ENCODE results near the gene PSMB9. TPM values are rescaled to one million over a fixed set of nuclear protein-coding genes. Genes with fewer than 3 reads are reported as not detected.

PSMB9 gene
- total and polyA plus RNA-seq, 4 donors = 14.4 to 183 (median 61.9) TPM

DNA sequence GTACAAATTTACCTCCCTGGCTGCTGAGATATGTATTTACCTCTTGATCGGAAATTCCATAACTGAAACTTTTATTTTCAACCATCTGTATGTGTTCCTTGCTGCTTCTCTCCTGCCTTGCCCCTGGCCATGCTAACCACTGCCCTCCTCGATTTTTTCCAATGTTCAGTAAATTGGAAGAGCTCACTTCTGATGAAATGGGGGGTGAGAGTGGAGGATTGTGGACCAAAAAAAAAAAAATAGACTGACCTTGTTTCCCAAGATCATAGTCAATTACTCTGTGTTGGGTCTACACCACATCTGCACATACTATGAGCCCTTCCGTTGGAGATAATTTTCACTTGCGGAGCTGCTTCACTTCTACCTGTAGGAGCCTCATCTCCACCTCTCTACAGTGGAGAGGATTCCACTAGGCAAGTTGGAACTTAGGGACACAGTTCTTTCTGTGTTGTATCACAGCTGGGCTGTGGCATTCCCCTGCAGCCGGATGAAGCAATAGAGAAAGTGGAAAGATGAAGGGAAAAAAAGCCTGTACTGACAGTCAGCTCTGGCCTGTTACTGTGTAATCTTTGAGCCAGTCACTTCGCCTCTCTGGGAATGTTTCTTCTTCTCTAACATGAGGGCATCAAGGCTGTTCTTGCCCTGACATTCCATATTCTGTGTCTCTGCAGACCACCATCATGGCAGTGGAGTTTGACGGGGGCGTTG lies 1.6 kb downstream of the PSMB9 start:
- H3K4me1 ChIP-seq (ENCODE audit: control insufficient read depth in 5 of 5, insufficient read depth in 5 of 5, low read length in 5 of 5) = peaks cover 0 to 20% (median 4%) of the 10 kb centered on the region in 5 donors
- TF ChIP-seq, protein P1, sequence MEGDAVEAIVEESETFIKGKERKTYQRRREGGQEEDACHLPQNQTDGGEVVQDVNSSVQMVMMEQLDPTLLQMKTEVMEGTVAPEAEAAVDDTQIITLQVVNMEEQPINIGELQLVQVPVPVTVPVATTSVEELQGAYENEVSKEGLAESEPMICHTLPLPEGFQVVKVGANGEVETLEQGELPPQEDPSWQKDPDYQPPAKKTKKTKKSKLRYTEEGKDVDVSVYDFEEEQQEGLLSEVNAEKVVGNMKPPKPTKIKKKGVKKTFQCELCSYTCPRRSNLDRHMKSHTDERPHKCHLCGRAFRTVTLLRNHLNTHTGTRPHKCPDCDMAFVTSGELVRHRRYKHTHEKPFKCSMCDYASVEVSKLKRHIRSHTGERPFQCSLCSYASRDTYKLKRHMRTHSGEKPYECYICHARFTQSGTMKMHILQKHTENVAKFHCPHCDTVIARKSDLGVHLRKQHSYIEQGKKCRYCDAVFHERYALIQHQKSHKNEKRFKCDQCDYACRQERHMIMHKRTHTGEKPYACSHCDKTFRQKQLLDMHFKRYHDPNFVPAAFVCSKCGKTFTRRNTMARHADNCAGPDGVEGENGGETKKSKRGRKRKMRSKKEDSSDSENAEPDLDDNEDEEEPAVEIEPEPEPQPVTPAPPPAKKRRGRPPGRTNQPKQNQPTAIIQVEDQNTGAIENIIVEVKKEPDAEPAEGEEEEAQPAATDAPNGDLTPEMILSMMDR (IDR thresholded peaks at IDR 0.05; ENCODE audit: control extremely low read depth, extremely low read depth) = no peak
- peaks cover 0 to 27% (median 0%) of the 10 kb centered on the region in 3 donors for H3K27me3 ChIP-seq (ENCODE audit: control insufficient read depth in 3 of 3, insufficient read depth in 3 of 3, low read length in 2 of 3)
- H3K9me3 ChIP-seq (ENCODE audit: control insufficient read depth in 4 of 4, insufficient read depth in 3 of 4, low read length in 3 of 4) = no peaks in the 10 kb centered on the region
- H3K9ac ChIP-seq (ENCODE audit: insufficient read depth in 1 of 2, low read length in 2 of 2) = no peak overlapping the region
- ATAC-seq (ENCODE audit: insufficient read depth, low FRiP score) (no peak), DNase-seq (no peak)
- WGBS, 2 donors = 71 to 87% methylated on average over 8 of the region's 8 CpGs
- H3K4me3 ChIP-seq = no peak overlapping the region
- peaks cover 0 to 25% (median 7%) of the 10 kb centered on the region in 4 donors for H3K36me3 ChIP-seq (ENCODE audit: control insufficient read depth in 4 of 4, insufficient read depth in 4 of 4, low read length in 4 of 4)
- no peak overlapping the region for H3K27ac ChIP-seq (ENCODE audit: low read depth in 1 of 2, low read length in 1 of 2)

DNA sequence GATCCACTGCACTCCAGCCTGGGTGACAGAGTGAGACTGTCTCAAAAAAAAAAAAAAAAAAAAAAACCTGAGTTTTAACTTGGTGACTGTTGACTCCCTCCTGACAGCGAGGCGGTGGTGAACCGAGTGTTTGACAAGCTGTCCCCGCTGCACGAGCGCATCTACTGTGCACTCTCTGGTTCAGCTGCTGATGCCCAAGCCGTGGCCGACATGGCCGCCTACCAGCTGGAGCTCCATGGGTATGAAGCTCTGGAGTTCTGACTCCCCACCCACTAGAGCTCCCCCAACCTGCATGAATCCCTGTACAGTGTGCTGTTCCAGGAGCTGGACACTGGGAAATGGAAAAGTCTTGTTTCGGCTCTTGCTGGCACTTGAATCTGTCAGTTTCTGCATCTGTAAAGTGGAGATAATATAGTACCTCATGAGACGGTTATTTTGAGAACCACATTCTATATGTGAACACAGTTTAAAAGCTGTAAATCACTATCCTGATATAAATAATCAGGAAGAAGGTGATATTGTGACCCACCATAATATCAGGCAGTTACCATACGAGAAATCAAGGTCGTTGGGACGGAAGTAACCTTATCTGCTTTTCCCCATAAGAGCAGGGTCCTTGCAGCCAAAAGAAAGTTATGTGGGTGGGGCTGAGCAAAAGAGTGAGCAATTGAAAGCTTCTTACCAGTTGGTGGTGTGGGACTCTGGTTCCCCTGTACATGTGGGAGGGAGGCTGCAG lies 3.3 kb downstream of the PSMB9 start:
- H3K36me3 ChIP-seq (ENCODE audit: control insufficient read depth in 4 of 4, insufficient read depth in 4 of 4, low read length in 4 of 4) = peaks cover 0 to 14% (median 1%) of the 10 kb centered on the region in 4 donors
- H3K27me3 ChIP-seq (ENCODE audit: control insufficient read depth in 3 of 3, insufficient read depth in 3 of 3, low read length in 2 of 3) = peaks cover 0 to 27% (median 0%) of the 10 kb centered on the region in 3 donors
- no peak overlapping the region for H3K27ac ChIP-seq (ENCODE audit: low read depth in 1 of 2, low read length in 1 of 2)
- ATAC-seq (ENCODE audit: insufficient read depth, low FRiP score) (no peak), DNase-seq (no peak)
- H3K4me1 ChIP-seq (ENCODE audit: control insufficient read depth in 5 of 5, insufficient read depth in 5 of 5, low read length in 5 of 5) = peaks cover 0 to 19% (median 2%) of the 10 kb centered on the region in 5 donors
- no peaks in the 10 kb centered on the region for H3K9me3 ChIP-seq (ENCODE audit: control insufficient read depth in 4 of 4, insufficient read depth in 3 of 4, low read length in 3 of 4)
- 79 to 87% methylated on average over 14 of the region's 14 CpGs for WGBS, 2 donors
- TF ChIP-seq, protein P1 (IDR thresholded peaks at IDR 0.05; ENCODE audit: control extremely low read depth, extremely low read depth) = no peak
- no peak overlapping the region for H3K9ac ChIP-seq (ENCODE audit: insufficient read depth in 1 of 2, low read length in 2 of 2)
- H3K4me3 ChIP-seq = no peak overlapping the region

- DNase-seq = no peak
- peaks cover 0 to 28% (median 0%) of the 10 kb centered on the region in 3 donors for H3K27me3 ChIP-seq (ENCODE audit: control insufficient read depth in 3 of 3, insufficient read depth in 3 of 3, low read length in 2 of 3)
- ATAC-seq (ENCODE audit: insufficient read depth, low FRiP score) = no peak
- H3K36me3 ChIP-seq (ENCODE audit: control insufficient read depth in 4 of 4, insufficient read depth in 4 of 4, low read length in 4 of 4) = peaks cover 0 to 14% (median 1%) of the 10 kb centered on the region in 4 donors
- H3K4me1 ChIP-seq (ENCODE audit: control insufficient read depth in 5 of 5, insufficient read depth in 5 of 5, low read length in 5 of 5) = peaks cover 0 to 12% (median 0%) of the 10 kb centered on the region in 5 donors
- no peak overlapping the region for H3K27ac ChIP-seq (ENCODE audit: low read depth in 1 of 2, low read length in 1 of 2)
- no peak overlapping the region for H3K4me3 ChIP-seq
- H3K9ac ChIP-seq (ENCODE audit: insufficient read depth in 1 of 2, low read length in 2 of 2) = no peak overlapping the region
- WGBS, 2 donors = 74 to 83% methylated on average over 5 of the region's 5 CpGs
- no peaks in the 10 kb centered on the region for H3K9me3 ChIP-seq (ENCODE audit: control insufficient read depth in 4 of 4, insufficient read depth in 3 of 4, low read length in 3 of 4)
- TF ChIP-seq, protein P1 (IDR thresholded peaks at IDR 0.05; ENCODE audit: control extremely low read depth, extremely low read depth) = no peak
These were observed 4.2 kb downstream of the PSMB9 start for GRCh38 chr6:32858194-32858593.

All from lung (tissue), 12 donors.